GM23338 (cell line): ENCODE results near the gene SEMA4C. TPM values are rescaled to one million over a fixed set of nuclear protein-coding genes. Genes with fewer than 3 reads are reported as not detected.

Experiments used
- ATAC-seq: fragments of 200-7000 bp; cut with Tn5 transposase; 3 replicates; pipeline ENCODE4 v1.9.1; 2020
- DNase-seq: peaks from one replicate; pipeline ENCODE4 v3.0.0-alpha.2; 2015; ENCODE audit warnings: low spot score
- H2AFZ ChIP-seq: fragments of 200-600 bp; sonication (generic); 2 replicates; pipeline ENCODE4 v1.8.0; 2016; ENCODE audit warnings: antibody characterized with exemption, mild to moderate bottlenecking, moderate library complexity
- H3F3A ChIP-seq: fragments of 200-600 bp; sonication (generic); replicated peaks from 2 replicates; pipeline ENCODE4 v1.8.0; 2017; ENCODE audit warnings: antibody characterized with exemption, mixed run types, low read depth
- H3K27ac ChIP-seq: fragments of 200-600 bp; sonication (generic); 2 replicates; pipeline ENCODE4 v1.6.1; 2016; ENCODE audit warnings: low read depth
- H3K27me3 ChIP-seq: fragments of 200-600 bp; sonication (generic); 2 replicates; pipeline ENCODE4 v1.8.0; 2016; ENCODE audit warnings: mild to moderate bottlenecking, mixed run types, moderate library complexity; ENCODE audit not compliant: insufficient read depth
- H3K36me3 ChIP-seq: fragments of 200-600 bp; sonication (generic); 2 replicates; pipeline ENCODE4 v1.8.0; 2016; ENCODE audit warnings: mild to moderate bottlenecking; ENCODE audit not compliant: insufficient read depth
- H3K4me1 ChIP-seq: fragments of 200-600 bp; sonication (generic); 2 replicates; pipeline ENCODE4 v1.8.0; 2016; ENCODE audit warnings: mild to moderate bottlenecking, moderate library complexity; ENCODE audit not compliant: insufficient read depth
- H3K4me2 ChIP-seq: fragments of 200-600 bp; sonication (generic); 2 replicates; pipeline ENCODE4 v1.7.1; 2017; ENCODE audit warnings: mixed run types
- H3K4me3 ChIP-seq: fragments of 200-600 bp; sonication (generic); 2 replicates; pipeline ENCODE4 v1.6.1; 2016; ENCODE audit warnings: mixed run types
- H3K79me2 ChIP-seq: fragments of 200-600 bp; sonication (generic); replicated peaks from 2 replicates; pipeline ENCODE4 v1.8.0; 2017; ENCODE audit warnings: mild to moderate bottlenecking; ENCODE audit not compliant: insufficient read depth
- H3K9me2 ChIP-seq: fragments of 200-600 bp; sonication (generic); 2 replicates; pipeline ENCODE4 v1.8.0; 2017; ENCODE audit not compliant: insufficient read depth
- H4K20me1 ChIP-seq: fragments of 200-600 bp; sonication (generic); replicated peaks from 2 replicates; pipeline ENCODE4 v1.8.0; 2017; ENCODE audit warnings: mild to moderate bottlenecking; ENCODE audit not compliant: insufficient read depth
- H3K27ac Mint-ChIP-seq: 2 replicates; pipeline ENCODE4 v1.8.0; 2020; ENCODE audit warnings: inconsistent platforms, mild to moderate bottlenecking, moderate library complexity, mixed read lengths
- H3K27me3 Mint-ChIP-seq: 3 replicates; pipeline ENCODE4 v1.8.0; 2022; ENCODE audit warnings: low read depth, mild to moderate bottlenecking, moderate library complexity, mixed read lengths, inconsistent platforms; ENCODE audit not compliant: insufficient read depth, poor library complexity
- H3K36me3 Mint-ChIP-seq: 3 replicates; pipeline ENCODE4 v1.8.0; 2021; ENCODE audit warnings: low read depth, mild to moderate bottlenecking, inconsistent platforms, moderate library complexity, mixed read lengths
- H3K4me1 Mint-ChIP-seq: 3 replicates; pipeline ENCODE4 v1.8.0; 2020; ENCODE audit warnings: mild to moderate bottlenecking, inconsistent platforms, mixed read lengths
- H3K4me3 Mint-ChIP-seq: 3 replicates; pipeline ENCODE4 v1.8.0; 2021; ENCODE audit warnings: moderate library complexity, mild to moderate bottlenecking, inconsistent platforms, mixed read lengths
- H3K9me3 Mint-ChIP-seq: 3 replicates; pipeline ENCODE4 v1.8.0; 2020; ENCODE audit warnings: moderate library complexity, mild to moderate bottlenecking, inconsistent platforms, mixed read lengths
- CTCF ChIP-seq, 2 experiments: fragments of 200-600 bp in 1 of 2; sonication (generic) in 1 of 2; conservative IDR thresholded peaks; 2 replicates each; pipeline versions ENCODE4 v1.5.1 to v1.6.1; 2016 to 2017; ENCODE audit warnings: antibody characterized with exemption in 2 of 2, low read depth in 2 of 2, mild to moderate bottlenecking in 2 of 2, moderate library complexity in 1 of 2
- ETS1 ChIP-seq: IDR thresholded peaks from 2 replicates; pipeline ENCODE4 v1.6.1; 2016; ENCODE audit warnings: antibody characterized with exemption
- NANOG ChIP-seq: IDR thresholded peaks from 2 replicates; pipeline ENCODE4 v1.6.1; 2016; ENCODE audit warnings: antibody characterized with exemption, borderline replicate concordance
- POLR2AphosphoS5 ChIP-seq: IDR thresholded peaks from 2 replicates; pipeline ENCODE4 v1.6.1; 2016; ENCODE audit warnings: antibody characterized with exemption, low read depth
- STAT1 ChIP-seq: IDR thresholded peaks from one replicate; pipeline ENCODE4 v1.6.1; 2016; ENCODE audit warnings: antibody characterized with exemption; ENCODE audit not compliant: unreplicated experiment
- ZNF462 ChIP-seq: fragments of 250-450 bp; sonication (Bioruptor Pico); IDR thresholded peaks from 2 replicates; pipeline ENCODE4 v1.5.0; 2020; ENCODE audit warnings: mild to moderate bottlenecking, moderate library complexity
- polyA plus RNA-seq: library from polyadenylated mRNA; unstranded; fragments of >200 nt; fragmentation: Nextera tagmentation; extraction: Ambion mirVana; gene quantifications from 2 replicates; pipeline ENCODE4 v1.2.1, GENCODE V29; 2016
- total RNA-seq: library from RNA; depleted of rRNA; stranded (reverse); fragments of >200 nt; shearing (Covaris generic); gene quantifications from 2 replicates; pipeline ENCODE4 v1.2.3, GENCODE V29; 2014

Gene SEMA4C
- total and polyA plus RNA-seq, 2 experiments from 2014 or later = 16.8 to 80.7 TPM

- TF ChIP-seq ZNF462 (no peak), ETS1 (no peak), STAT1 (no peak), CTCF (conservative IDR thresholded peaks at IDR 0.05; ENCODE audit: low read depth in 2 of 2) (no peak)
Observed at GRCh38 chr2:96913398-96914202, 43.7 kb upstream of the SEMA4C start (continued).

GRCh38 chr2:96913117-96913397, 43.2 kb upstream of the SEMA4C start:
- no peak overlapping the region for H3K4me3 Mint-ChIP-seq
- no peaks in the 10 kb centered on the region for H4K20me1 ChIP-seq
- H3K27me3 ChIP-seq = no peaks in the 10 kb centered on the region
- H3K9me3 Mint-ChIP-seq = no peaks in the 10 kb centered on the region
- no peaks in the 10 kb centered on the region for H3K79me2 ChIP-seq
- H2AFZ ChIP-seq = no peak overlapping the region
- DNase-seq = no peak
- peaks cover 7% of the 10 kb centered on the region for H3K27me3 Mint-ChIP-seq
- H3K27ac Mint-ChIP-seq = no peak overlapping the region
- ATAC-seq = no peak
- no peak overlapping the region for H3K27ac ChIP-seq
- H3K9me2 ChIP-seq = no peaks in the 10 kb centered on the region
- no peaks in the 10 kb centered on the region; the same call in 2 of the 3 replicates for H3K36me3 Mint-ChIP-seq
- H3F3A ChIP-seq = no peaks in the 10 kb centered on the region
- no peak overlapping the region for H3K4me3 ChIP-seq
- H3K4me2 ChIP-seq = no peak overlapping the region
- no peaks in the 10 kb centered on the region for H3K36me3 ChIP-seq
- H3K4me1 Mint-ChIP-seq = peaks cover 25% of the 10 kb centered on the region
- H3K4me1 ChIP-seq = no peaks in the 10 kb centered on the region; the same call in 1 of the 2 replicates
- TF ChIP-seq ZNF462 = no peak
- no peak for TF ChIP-seq NANOG
- no peak for TF ChIP-seq POLR2AphosphoS5
